GM21367 (cell line): ENCODE measurements around the gene DMXL2.
"Not testable (repeated sequence)": the region's sequence is repeated elsewhere in the genome, so short reads cannot be mapped to it uniquely, and the experiment has no call there.

Experiments used
- ATAC-seq: cut with Tn5 transposase; IDR thresholded peaks from one replicate; pipeline ENCODE4 v1.9.1; 2021; ENCODE audit not compliant: unreplicated experiment

The DMXL2 gene

GRCh38 chr15:51579012-51579411, 43.6 kb downstream of the DMXL2 start:
- ATAC-seq, result no peak

GRCh38 chr15:51577636-51578304, 44.8 kb downstream of the DMXL2 start:
- no peak for ATAC-seq

GRCh38 chr15:51576911-51577500, 45.6 kb downstream of the DMXL2 start:
- ATAC-seq, result no peak

GRCh38 chr15:51576286-51576850, 46.2 kb downstream of the DMXL2 start:
- ATAC-seq, result no peak

GRCh38 chr15:51575775-51576174, 46.8 kb downstream of the DMXL2 start:
- ATAC-seq, result no peak

- ATAC-seq, result not testable (repeated sequence)
Measured at GRCh38 chr15:51573352-51573751, 49.2 kb downstream of the DMXL2 start.

- ATAC-seq, result not testable (repeated sequence)
Measured at GRCh38 chr15:51568939-51569784, 53.4 kb downstream of the DMXL2 start.

GRCh38 chr15:51561271-51561670, 61.3 kb downstream of the DMXL2 start:
- ATAC-seq, result no peak

GRCh38 chr15:51558876-51559275, 63.7 kb downstream of the DMXL2 start:
- ATAC-seq, result no peak

- ATAC-seq, result no peak
Measured at GRCh38 chr15:51558411-51558810, 64.2 kb downstream of the DMXL2 start.

- ATAC-seq, result no peak
Measured at GRCh38 chr15:51550841-51551240, 71.7 kb downstream of the DMXL2 start.

GRCh38 chr15:51547656-51548055, 74.9 kb downstream of the DMXL2 start:
- ATAC-seq, result no peak

GRCh38 chr15:51536965-51537574, 85.5 kb downstream of the DMXL2 start:
- no peak for ATAC-seq

- ATAC-seq, result no peak
Measured at GRCh38 chr15:51533672-51534398, 88.7 kb downstream of the DMXL2 start.

GRCh38 chr15:51526955-51527354, 95.6 kb downstream of the DMXL2 start:
- ATAC-seq, result no peak

- ATAC-seq, result no peak
Measured at GRCh38 chr15:51524376-51524775, 98.2 kb downstream of the DMXL2 start.

- no peak for ATAC-seq
Measured at GRCh38 chr15:51516291-51516690, 106.3 kb downstream of the DMXL2 start.

- ATAC-seq, result no peak
Measured at GRCh38 chr15:51505251-51505650, 117.3 kb downstream of the DMXL2 start.

- ATAC-seq, result no peak
Measured at GRCh38 chr15:51503003-51503402, 119.6 kb downstream of the DMXL2 start.

GRCh38 chr15:51499379-51499976, 123.1 kb downstream of the DMXL2 start:
- ATAC-seq, result no peak
